HEK293T (cell line): ENCODE results near the gene TXNRD1.

Experiments
- BHLHE40 ChIP-seq: fragments of 450-650 bp; IDR thresholded peaks from 2 replicates; pipeline ENCODE4 v1.6.1; 2016; ENCODE audit warnings: mild to moderate bottlenecking, moderate library complexity, borderline replicate concordance
- FOXM1 ChIP-seq: fragments of 450-650 bp; IDR thresholded peaks from 2 replicates; pipeline ENCODE4 v1.6.1; 2017; ENCODE audit warnings: mild to moderate bottlenecking, borderline replicate concordance
- HDGF ChIP-seq: fragments of 450-650 bp; IDR thresholded peaks from 2 replicates; pipeline ENCODE4 v1.6.1; 2017; ENCODE audit warnings: antibody characterized with exemption, borderline replicate concordance
- L3MBTL2 ChIP-seq: fragments of 450-650 bp; conservative IDR thresholded peaks from 2 replicates; pipeline ENCODE4 v1.6.1; 2016; ENCODE audit warnings: mild to moderate bottlenecking
- TARDBP ChIP-seq: fragments of 450-650 bp; IDR thresholded peaks from 2 replicates; pipeline ENCODE4 v1.6.1; 2016
- TF ChIP-seq, protein P1 (sequence below): fragments of 450-650 bp; IDR thresholded peaks from 2 replicates; pipeline ENCODE4 v1.6.1; 2016

DNA sequence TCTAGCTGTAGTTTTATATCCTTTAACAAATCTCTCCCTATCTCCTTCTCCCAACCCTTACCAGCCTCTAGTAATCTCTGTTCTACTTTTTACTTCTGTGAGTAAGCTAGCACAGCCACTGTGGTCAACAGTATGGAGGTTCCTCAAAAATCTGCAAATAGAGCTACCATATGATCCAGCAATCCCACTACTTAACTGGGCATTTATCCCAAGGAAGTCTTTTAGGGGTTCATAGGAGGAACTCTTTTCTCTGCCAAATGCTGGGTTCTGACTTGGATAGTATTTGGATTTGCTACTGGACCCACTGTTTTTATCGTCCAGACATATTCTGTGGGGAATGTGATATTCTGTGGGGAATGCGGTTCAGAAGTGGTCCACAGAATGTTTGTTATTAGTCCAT lies 129.1 kb downstream of the TXNRD1 start:
- TF ChIP-seq HDGF (no peak), L3MBTL2 (no peak), TARDBP (no peak), BHLHE40 (no peak), FOXM1 (no peak)
- TF ChIP-seq, protein P1, sequence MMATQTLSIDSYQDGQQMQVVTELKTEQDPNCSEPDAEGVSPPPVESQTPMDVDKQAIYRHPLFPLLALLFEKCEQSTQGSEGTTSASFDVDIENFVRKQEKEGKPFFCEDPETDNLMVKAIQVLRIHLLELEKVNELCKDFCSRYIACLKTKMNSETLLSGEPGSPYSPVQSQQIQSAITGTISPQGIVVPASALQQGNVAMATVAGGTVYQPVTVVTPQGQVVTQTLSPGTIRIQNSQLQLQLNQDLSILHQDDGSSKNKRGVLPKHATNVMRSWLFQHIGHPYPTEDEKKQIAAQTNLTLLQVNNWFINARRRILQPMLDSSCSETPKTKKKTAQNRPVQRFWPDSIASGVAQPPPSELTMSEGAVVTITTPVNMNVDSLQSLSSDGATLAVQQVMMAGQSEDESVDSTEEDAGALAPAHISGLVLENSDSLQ, result no peak
